Measurements from ENCODE around the gene GEMIN2. TPM values are rescaled to one million over a fixed set of nuclear protein-coding genes. Genes with fewer than 3 reads are reported as not detected.

GEMIN2 gene
- total and polyA plus RNA-seq, 11 donors, result 3.8 to 18.2 (median 7.4) TPM

DNA sequence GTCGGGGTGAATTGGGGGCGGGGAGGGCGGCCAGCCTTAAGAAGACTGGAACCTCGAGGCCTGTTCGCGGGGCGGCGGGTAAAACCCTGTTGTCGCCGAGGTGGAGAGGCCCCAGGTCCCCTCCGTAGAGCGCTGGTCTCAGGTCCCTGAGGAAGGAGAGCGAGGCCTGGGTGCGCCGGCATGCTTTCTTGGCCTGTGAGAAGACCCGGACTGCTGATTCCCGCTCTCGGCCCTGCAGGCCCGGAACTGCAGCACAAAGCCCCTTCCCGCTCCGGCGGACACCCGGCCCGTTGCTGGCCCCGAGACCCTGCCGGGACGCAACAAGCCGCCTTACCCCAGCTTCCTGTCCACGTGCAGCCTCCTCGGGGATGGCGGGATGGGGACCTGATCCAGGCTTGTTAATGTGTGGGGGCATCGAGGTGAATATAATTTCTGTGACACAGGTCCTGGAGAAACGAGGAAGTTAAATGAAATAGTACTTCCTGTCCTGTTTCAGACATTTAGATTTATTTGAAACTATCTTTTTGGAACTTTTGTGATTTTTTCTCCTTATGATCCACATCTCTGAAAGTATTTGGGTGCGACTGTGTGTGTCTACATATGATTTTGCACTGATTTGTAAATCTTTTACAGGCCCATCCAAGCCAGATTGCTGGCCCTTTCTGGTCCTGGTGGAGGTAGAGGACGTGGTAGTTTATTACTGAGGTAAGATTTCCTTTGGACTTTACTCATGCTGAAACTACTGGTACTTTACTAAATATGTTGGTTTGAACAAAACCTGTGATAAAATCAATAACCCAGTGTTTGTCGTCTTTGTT, 61.5 kb downstream of the GEMIN2 start:
- H3K27ac ChIP-seq, result peak overlapping the region; percentile 35 to 95 (median 92)
- H3K36me3 ChIP-seq, result peaks cover 2 to 46% (median 44%) of the 10 kb centered on the region in 9 donors
- DNase-seq, result peak in 1 of 5 donors; percentile 73
- 1% methylated on average over 21 to 36 of the region's 36 CpGs for WGBS, 4 donors
- H3K4me1 ChIP-seq, result peaks cover 0 to 38% (median 23%) of the 10 kb centered on the region in 12 donors
- H3K27me3 ChIP-seq, result no peaks in the 10 kb centered on the region
- intact Hi-C loops (cut with DNase I), result loop anchor here in 7 of 10 donors (1.0 to 10.0 kb wide), 7 partner anchors 71 to 259 kb away; partner anchors contain the start of genes FBXO33 (in 4 of the 7) and SEC23A (in 3 of the 7)
- peak overlapping the region; percentile 38 to 97 (median 80) for H3K4me3 ChIP-seq
- no peak for TF ChIP-seq POLR2A (IDR thresholded peaks at IDR 0.05)
- TF ChIP-seq, protein P1, sequence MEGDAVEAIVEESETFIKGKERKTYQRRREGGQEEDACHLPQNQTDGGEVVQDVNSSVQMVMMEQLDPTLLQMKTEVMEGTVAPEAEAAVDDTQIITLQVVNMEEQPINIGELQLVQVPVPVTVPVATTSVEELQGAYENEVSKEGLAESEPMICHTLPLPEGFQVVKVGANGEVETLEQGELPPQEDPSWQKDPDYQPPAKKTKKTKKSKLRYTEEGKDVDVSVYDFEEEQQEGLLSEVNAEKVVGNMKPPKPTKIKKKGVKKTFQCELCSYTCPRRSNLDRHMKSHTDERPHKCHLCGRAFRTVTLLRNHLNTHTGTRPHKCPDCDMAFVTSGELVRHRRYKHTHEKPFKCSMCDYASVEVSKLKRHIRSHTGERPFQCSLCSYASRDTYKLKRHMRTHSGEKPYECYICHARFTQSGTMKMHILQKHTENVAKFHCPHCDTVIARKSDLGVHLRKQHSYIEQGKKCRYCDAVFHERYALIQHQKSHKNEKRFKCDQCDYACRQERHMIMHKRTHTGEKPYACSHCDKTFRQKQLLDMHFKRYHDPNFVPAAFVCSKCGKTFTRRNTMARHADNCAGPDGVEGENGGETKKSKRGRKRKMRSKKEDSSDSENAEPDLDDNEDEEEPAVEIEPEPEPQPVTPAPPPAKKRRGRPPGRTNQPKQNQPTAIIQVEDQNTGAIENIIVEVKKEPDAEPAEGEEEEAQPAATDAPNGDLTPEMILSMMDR (IDR thresholded peaks at IDR 0.05), result no peak
- no peaks in the 10 kb centered on the region for H3K9me3 ChIP-seq
- ATAC-seq, result peak; percentile 4 to 25 (median 20)

DNA sequence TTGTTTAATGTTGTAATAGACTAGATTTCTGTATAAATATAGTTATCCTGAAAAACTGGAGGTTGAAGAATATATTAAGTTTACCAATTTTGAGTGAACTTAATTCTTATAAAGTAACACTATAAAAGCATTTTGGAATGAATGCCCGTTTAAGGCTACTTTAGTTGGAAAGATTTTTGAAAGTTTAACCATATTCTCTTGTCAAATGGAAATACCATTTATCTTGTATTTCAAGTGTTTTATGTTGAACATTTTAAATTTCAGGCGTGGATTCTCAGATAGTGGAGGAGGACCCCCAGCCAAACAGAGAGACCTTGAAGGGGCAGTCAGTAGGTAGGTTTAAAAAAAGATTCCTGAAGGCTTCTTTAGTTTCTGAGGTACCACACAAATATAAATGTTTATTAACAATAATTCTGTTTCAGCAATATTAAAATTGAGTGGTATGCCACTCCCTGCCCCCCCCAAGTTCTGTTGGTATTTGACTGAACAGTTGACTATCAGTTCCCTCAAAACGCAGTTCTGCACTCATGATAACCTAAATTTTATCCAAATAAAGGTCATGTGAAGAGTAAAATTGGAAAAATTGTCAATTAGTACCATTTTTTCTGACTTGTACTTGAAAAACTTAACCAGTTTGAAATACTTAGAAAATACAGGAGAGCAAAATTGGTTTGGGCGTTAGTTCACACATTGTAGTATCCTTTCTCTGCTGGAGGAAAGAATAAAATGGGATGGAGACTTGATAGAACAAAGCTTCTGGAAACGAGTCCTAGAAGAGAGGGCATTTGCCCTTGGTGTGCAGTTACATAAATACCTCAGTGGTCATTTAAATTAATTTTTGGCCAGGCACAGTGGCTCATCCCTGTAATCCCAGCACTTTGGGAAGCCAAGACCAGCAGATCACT, 62.4 kb downstream of the GEMIN2 start:
- Histone ChIP-seq H3K36me3 (peaks cover 2 to 54% (median 53%) of the 10 kb centered on the region in 9 donors), H3K4me1 (peaks cover 0 to 39% (median 19%) of the 10 kb centered on the region in 12 donors), H3K27me3 (no peaks in the 10 kb centered on the region), H3K27ac (peak overlapping the region in 4 of 12 donors; percentile 91 to 95 (median 94)), H3K9me3 (no peaks in the 10 kb centered on the region), H3K4me3 (peak overlapping the region; percentile 38 to 97 (median 80))
- ATAC-seq (no peak), DNase-seq (no peak)
- 68 to 70% (median 68%) methylated on average over 5 of the region's 5 CpGs for WGBS, 4 donors
- TF ChIP-seq, protein P1 (IDR thresholded peaks at IDR 0.05), result no peak
- intact Hi-C loops (cut with DNase I), result loop anchor here in 5 of 10 donors (5.0 to 10.0 kb wide), 5 partner anchors 72 to 258 kb away; partner anchors contain the start of genes FBXO33 (in 3 of the 5) and SEC23A (in 3 of the 5)

- H3K27ac ChIP-seq, result no peak overlapping the region
- ATAC-seq (no peak), DNase-seq (no peak)
- intact Hi-C loops (cut with DNase I), result loop anchor here in 5 of 10 donors (5.0 to 10.0 kb wide), 5 partner anchors 72 to 258 kb away; partner anchors contain the start of genes FBXO33 (in 3 of the 5) and SEC23A (in 3 of the 5)
- H3K9me3 ChIP-seq, result no peaks in the 10 kb centered on the region
- H3K36me3 ChIP-seq, result peaks cover 2 to 61% (median 59%) of the 10 kb centered on the region in 9 donors
- TF ChIP-seq, protein P1 (IDR thresholded peaks at IDR 0.05), result no peak
- TF ChIP-seq POLR2A (IDR thresholded peaks at IDR 0.05), result no peak
- no peak overlapping the region for H3K4me3 ChIP-seq
- peaks cover 0 to 45% (median 19%) of the 10 kb centered on the region in 12 donors for H3K4me1 ChIP-seq
- 91 to 94% (median 93%) methylated on average over 9 of the region's 9 CpGs for WGBS, 4 donors
- no peaks in the 10 kb centered on the region for H3K27me3 ChIP-seq
Observed at GRCh38 chr14:39177168-39177545, 63.0 kb downstream of the GEMIN2 start.

Data from heart left ventricle (tissue), 16 donors.